Suprapubic skin (tissue), 3 donors: ENCODE results near the gene PLXDC1.

Experiments
- CTCF ChIP-seq, 2 donors: fragments of 200-600 bp in 1 of 2; fragments of 450-650 bp in 1 of 2; sonication (generic) in 1 of 2; IDR thresholded peaks; one replicate each; pipeline ENCODE4 v1.5.1; 2016 to 2019; ENCODE audit warnings: antibody characterized with exemption in 2 of 2, mild to moderate bottlenecking in 1 of 2, moderate library complexity in 1 of 2
- EP300 ChIP-seq: sonication (generic); formaldehyde crosslinking; IDR thresholded peaks from one replicate; pipeline ENCODE4 v1.6.1; 2017; ENCODE audit warnings: antibody characterized with exemption

- TF ChIP-seq EP300 = no peak
- no peak for TF ChIP-seq CTCF (IDR thresholded peaks at IDR 0.05)
Observed at GRCh38 chr17:39197380-39198185, 46.1 kb upstream of the PLXDC1 start, which contains the start of gene CACNB1.
